Measurements from ENCODE around the gene RAP2B. TPM values are rescaled to one million over a fixed set of nuclear protein-coding genes. Genes with fewer than 3 reads are reported as not detected.
"Not testable (repeated sequence)": the region's sequence is repeated elsewhere in the genome, so short reads cannot be mapped to it uniquely, and the experiment has no call there.

The RAP2B gene
- total RNA-seq, result 16.6 and 16.9 TPM in 2 replicates
- total RNA-seq (2013), result 13.5 TPM
- 2.4 and 2.8 TPM in 2 replicates for polyA plus RNA-seq
- 11.1 and 11.6 TPM in 2 replicates for polyA minus RNA-seq

DNA sequence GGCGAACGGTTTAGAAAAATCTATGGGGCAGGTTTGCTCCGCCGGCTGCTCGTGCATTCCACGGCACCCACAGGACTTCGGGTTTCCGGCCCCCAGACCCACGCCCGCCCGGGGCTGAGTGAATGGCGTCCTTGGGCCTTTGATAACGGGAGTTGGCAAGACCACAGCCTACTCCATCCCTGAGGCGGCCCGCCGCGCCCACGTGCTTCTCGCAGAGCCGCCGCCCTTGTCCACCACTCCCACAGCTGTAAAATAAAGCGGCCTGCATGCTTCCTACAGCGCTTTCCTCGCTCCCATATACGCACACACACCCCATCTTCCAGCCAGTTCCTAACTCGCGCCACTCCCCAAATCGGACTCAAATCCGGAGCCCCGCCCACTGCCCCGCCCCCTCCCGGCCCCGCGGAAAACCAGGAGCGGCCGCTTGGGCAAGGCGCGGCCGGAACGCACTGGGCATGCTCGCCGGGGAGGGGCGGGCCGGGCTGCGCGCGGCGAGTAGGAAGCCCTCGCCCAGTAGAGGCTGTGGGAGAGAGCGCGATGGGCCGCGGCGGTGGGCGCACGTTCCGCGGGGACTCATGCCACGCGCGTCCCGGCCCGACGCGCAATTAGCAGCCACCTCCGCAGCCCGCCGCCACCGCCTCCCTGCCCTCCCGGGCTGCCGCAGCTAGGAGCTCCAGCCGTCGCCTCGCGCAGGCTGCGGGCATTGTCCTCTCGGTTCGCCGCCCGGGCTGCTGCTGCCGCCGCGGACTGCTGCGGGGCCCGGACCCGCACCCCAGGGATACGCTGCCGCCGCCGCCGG, at the start of gene RAP2B:
Gene RAP2B (plus strand): TSS at position 513 of the 799 bp plus-strand sequence. CDS start 468 bp downstream, outside the sequence.
- H2AFZ ChIP-seq (ENCODE audit: insufficient read depth, low read depth, low read length, poor library complexity, severe bottlenecking), result peak within 1 kb of the TSS; percentile 77
- peak within 1 kb of the TSS; percentile 89 for H3K9ac ChIP-seq (ENCODE audit: low read length)
- intact Hi-C loops (cut with micrococcal nuclease), result loop anchor here (1.0 to 10.0 kb wide), 6 partner anchors 59 to 1895 kb away; partner anchors contain the start of gene DHX36
- H3K4me1 ChIP-seq (ENCODE audit: control insufficient read depth in 2 of 2, insufficient read depth in 2 of 2, low read length in 2 of 2), result peaks cover 31 to 40% of the 10 kb centered on the region in 2 donors
- no peaks in the 10 kb centered on the region for H3K9me3 Mint-ChIP-seq (ENCODE audit: insufficient read depth)
- DNase-seq (peak; percentile 93), ATAC-seq (ENCODE audit: low read depth) (peak; percentile 59)
- under 1% methylated on average over 91 of the region's 91 CpGs for WGBS (ENCODE audit: insufficient coverage)
- H3K27me3 ChIP-seq (replicated peaks in 1 of 4; ENCODE audit: control extremely low read depth in 1 of 4, control insufficient read depth in 3 of 4, insufficient read depth in 4 of 4, low read length in 3 of 4), result no peaks in the 10 kb centered on the region
- ChIA-PET CTCF (interaction anchor here (0.7 to 1.8 kb wide), 4 partner anchors 60 to 1091 kb away, joined by 3 to 5 read pairs (median 4); no protein-coding TSS in a partner anchor), POLR2A (interaction anchor here (2.6 kb wide), 1 partner anchor 59 kb away, joined by 21 read pairs; no protein-coding TSS in a partner anchor)
- TF ChIP-seq, protein P1, sequence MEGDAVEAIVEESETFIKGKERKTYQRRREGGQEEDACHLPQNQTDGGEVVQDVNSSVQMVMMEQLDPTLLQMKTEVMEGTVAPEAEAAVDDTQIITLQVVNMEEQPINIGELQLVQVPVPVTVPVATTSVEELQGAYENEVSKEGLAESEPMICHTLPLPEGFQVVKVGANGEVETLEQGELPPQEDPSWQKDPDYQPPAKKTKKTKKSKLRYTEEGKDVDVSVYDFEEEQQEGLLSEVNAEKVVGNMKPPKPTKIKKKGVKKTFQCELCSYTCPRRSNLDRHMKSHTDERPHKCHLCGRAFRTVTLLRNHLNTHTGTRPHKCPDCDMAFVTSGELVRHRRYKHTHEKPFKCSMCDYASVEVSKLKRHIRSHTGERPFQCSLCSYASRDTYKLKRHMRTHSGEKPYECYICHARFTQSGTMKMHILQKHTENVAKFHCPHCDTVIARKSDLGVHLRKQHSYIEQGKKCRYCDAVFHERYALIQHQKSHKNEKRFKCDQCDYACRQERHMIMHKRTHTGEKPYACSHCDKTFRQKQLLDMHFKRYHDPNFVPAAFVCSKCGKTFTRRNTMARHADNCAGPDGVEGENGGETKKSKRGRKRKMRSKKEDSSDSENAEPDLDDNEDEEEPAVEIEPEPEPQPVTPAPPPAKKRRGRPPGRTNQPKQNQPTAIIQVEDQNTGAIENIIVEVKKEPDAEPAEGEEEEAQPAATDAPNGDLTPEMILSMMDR (IDR thresholded peaks at IDR 0.05), result no peak
- TF ChIP-seq EZH2 (IDR thresholded peaks at IDR 0.05; ENCODE audit: borderline replicate concordance, insufficient read depth, low read depth, low read length, poor library complexity, severe bottlenecking), result no peak
- H4K20me1 ChIP-seq (ENCODE audit: control insufficient read depth, insufficient read depth, low read length, poor library complexity, severe bottlenecking), result no peaks in the 10 kb centered on the region
- H3K4me3 Mint-ChIP-seq, result peak within 1 kb of the TSS; percentile 99
- H3K4me1 Mint-ChIP-seq, result peaks cover 54% of the 10 kb centered on the region
- no peaks in the 10 kb centered on the region for H3K9me3 ChIP-seq (ENCODE audit: control extremely low read depth in 1 of 3, control insufficient read depth in 2 of 3, insufficient read depth in 1 of 3, low read length in 2 of 3)
- H3K27ac ChIP-seq (ENCODE audit: low read length in 2 of 2), result peak within 1 kb of the TSS; percentile 79 to 83
- H3K4me2 ChIP-seq (replicated peaks; ENCODE audit: low read depth, low read length, poor library complexity, severe bottlenecking), result peak within 1 kb of the TSS; percentile 85
- H3K27me3 Mint-ChIP-seq, result no peaks in the 10 kb centered on the region
- H3K4me3 ChIP-seq (ENCODE audit: control extremely low read depth in 1 of 5, extremely low read depth in 1 of 5, insufficient read depth in 1 of 5, low read depth in 2 of 5, low read length in 4 of 5), result peak within 1 kb of the TSS; percentile 61 to 99 (median 93)
- H3K36me3 ChIP-seq (replicated peaks in 1 of 2; ENCODE audit: control extremely low read depth in 1 of 2, control insufficient read depth in 1 of 2, extremely low read depth in 1 of 2, insufficient read depth in 2 of 2, low read length in 1 of 2), result no peaks in the 10 kb centered on the region
- H3K79me2 ChIP-seq (ENCODE audit: control insufficient read depth, insufficient read depth, low read length), result peaks cover 24% of the 10 kb centered on the region
- peak within 1 kb of the TSS; percentile 98 for H3K27ac Mint-ChIP-seq

DNA sequence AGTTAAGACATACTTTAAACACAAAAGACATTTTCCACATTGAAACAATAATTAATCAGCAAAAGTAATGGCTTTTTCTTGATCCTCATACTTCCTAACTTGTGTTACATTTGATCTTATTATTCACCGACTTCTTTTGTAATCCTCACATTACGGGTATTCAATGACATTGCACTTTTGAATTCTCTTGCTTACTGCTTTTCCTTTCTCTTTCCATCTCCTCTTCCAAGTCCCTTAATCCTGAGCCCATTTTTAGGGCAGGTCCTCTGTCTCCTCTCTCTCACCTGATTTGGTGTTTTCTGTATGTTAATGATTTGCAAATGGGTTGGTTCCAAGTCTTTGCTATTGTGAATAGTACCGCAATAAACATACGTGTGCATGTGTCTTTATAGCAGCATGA, 48.5 kb upstream of the RAP2B start:
- Mint-ChIP-seq H3K4me3 (no peak overlapping the region), H3K27ac (no peak overlapping the region), H3K4me1 (no peaks in the 10 kb centered on the region), H3K9me3 (ENCODE audit: insufficient read depth) (no peaks in the 10 kb centered on the region), H3K27me3 (peaks cover 5% of the 10 kb centered on the region)
- ATAC-seq (ENCODE audit: low read depth) (no peak), DNase-seq (no peak)
- ChIA-PET POLR2A (no interaction called here), CTCF (no interaction called here)
- no peak overlapping the region for H3K9ac ChIP-seq (ENCODE audit: low read length)
- H2AFZ ChIP-seq (ENCODE audit: insufficient read depth, low read depth, low read length, poor library complexity, severe bottlenecking), result no peak overlapping the region
- no peaks in the 10 kb centered on the region for H4K20me1 ChIP-seq (ENCODE audit: control insufficient read depth, insufficient read depth, low read length, poor library complexity, severe bottlenecking)
- H3K36me3 ChIP-seq (replicated peaks in 1 of 2; ENCODE audit: control extremely low read depth in 1 of 2, control insufficient read depth in 1 of 2, extremely low read depth in 1 of 2, insufficient read depth in 2 of 2, low read length in 1 of 2), result no peaks in the 10 kb centered on the region
- H3K27ac ChIP-seq (ENCODE audit: low read length in 2 of 2), result no peak overlapping the region
- no peaks in the 10 kb centered on the region for H3K9me3 ChIP-seq (ENCODE audit: control extremely low read depth in 1 of 3, control insufficient read depth in 2 of 3, insufficient read depth in 1 of 3, low read length in 2 of 3)
- 89% methylated on average over 2 of the region's 4 CpGs for WGBS (ENCODE audit: insufficient coverage)
- no peak overlapping the region for H3K4me2 ChIP-seq (replicated peaks; ENCODE audit: low read depth, low read length, poor library complexity, severe bottlenecking)
- no peak for TF ChIP-seq EZH2 (IDR thresholded peaks at IDR 0.05; ENCODE audit: borderline replicate concordance, insufficient read depth, low read depth, low read length, poor library complexity, severe bottlenecking)
- no peaks in the 10 kb centered on the region for H3K79me2 ChIP-seq (ENCODE audit: control insufficient read depth, insufficient read depth, low read length)
- H3K4me3 ChIP-seq (ENCODE audit: control extremely low read depth in 1 of 5, extremely low read depth in 1 of 5, insufficient read depth in 1 of 5, low read depth in 2 of 5, low read length in 4 of 5), result no peak overlapping the region
- no peaks in the 10 kb centered on the region for H3K4me1 ChIP-seq (ENCODE audit: control insufficient read depth in 2 of 2, insufficient read depth in 2 of 2, low read length in 2 of 2)
- intact Hi-C loops (cut with micrococcal nuclease), result no loop called here
- no peaks in the 10 kb centered on the region for H3K27me3 ChIP-seq (replicated peaks in 1 of 4; ENCODE audit: control extremely low read depth in 1 of 4, control insufficient read depth in 3 of 4, insufficient read depth in 4 of 4, low read length in 3 of 4)

DNA sequence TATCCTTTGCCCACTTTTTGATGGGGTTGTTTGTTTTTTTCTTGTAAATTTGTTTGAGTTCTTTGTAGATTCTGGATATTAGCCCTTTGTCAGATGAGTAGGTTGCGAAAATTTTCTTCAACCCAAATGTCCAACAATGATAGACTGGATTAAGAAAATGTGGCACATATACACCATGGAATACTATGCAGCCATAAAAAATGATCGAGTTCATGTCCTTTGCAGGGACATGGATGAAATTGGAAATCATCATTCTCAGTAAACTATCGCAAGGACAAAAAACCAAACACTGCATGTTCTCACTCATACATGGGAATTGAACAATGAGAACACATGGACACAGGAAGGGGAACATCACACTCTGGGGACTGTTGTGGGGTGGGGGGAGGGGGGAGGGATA, 47.8 kb upstream of the RAP2B start:
- H3K27me3 Mint-ChIP-seq; H3K4me3 Mint-ChIP-seq; H4K20me1 ChIP-seq (ENCODE audit: control insufficient read depth, insufficient read depth, low read length, poor library complexity, severe bottlenecking); intact Hi-C loops (cut with micrococcal nuclease); H3K4me1 ChIP-seq (ENCODE audit: control insufficient read depth in 2 of 2, insufficient read depth in 2 of 2, low read length in 2 of 2); H3K9me3 ChIP-seq (ENCODE audit: control extremely low read depth in 1 of 3, control insufficient read depth in 2 of 3, insufficient read depth in 1 of 3, low read length in 2 of 3); H3K4me2 ChIP-seq (replicated peaks; ENCODE audit: low read depth, low read length, poor library complexity, severe bottlenecking); H3K9ac ChIP-seq (ENCODE audit: low read length); H2AFZ ChIP-seq (ENCODE audit: insufficient read depth, low read depth, low read length, poor library complexity, severe bottlenecking); H3K27ac ChIP-seq (ENCODE audit: low read length in 2 of 2); H3K4me3 ChIP-seq (ENCODE audit: control extremely low read depth in 1 of 5, extremely low read depth in 1 of 5, insufficient read depth in 1 of 5, low read depth in 2 of 5, low read length in 4 of 5); H3K79me2 ChIP-seq (ENCODE audit: control insufficient read depth, insufficient read depth, low read length); H3K27me3 ChIP-seq (replicated peaks in 1 of 4; ENCODE audit: control extremely low read depth in 1 of 4, control insufficient read depth in 3 of 4, insufficient read depth in 4 of 4, low read length in 3 of 4); ATAC-seq (ENCODE audit: low read depth); H3K4me1 Mint-ChIP-seq; H3K36me3 ChIP-seq (replicated peaks in 1 of 2; ENCODE audit: control extremely low read depth in 1 of 2, control insufficient read depth in 1 of 2, extremely low read depth in 1 of 2, insufficient read depth in 2 of 2, low read length in 1 of 2); CTCF ChIA-PET; H3K27ac Mint-ChIP-seq; DNase-seq; POLR2A ChIA-PET; H3K9me3 Mint-ChIP-seq (ENCODE audit: insufficient read depth): not testable (repeated sequence)
- no CpG with 5 or more reads among the region's 3 CpGs for WGBS (ENCODE audit: insufficient coverage)

Measured in B cell (primary cell).